Vagina (tissue), 2 donors: Measurements from ENCODE around the gene GORAB.

ENCODE experiments used
- CTCF ChIP-seq, 3 experiments: fragments of 450-650 bp in 2 of 3; fragments of 200-600 bp in 1 of 3; sonication (generic) in 1 of 3; IDR thresholded peaks; one replicate each; pipeline ENCODE4 v1.5.1; 2017 to 2019; ENCODE audit warnings: antibody characterized with exemption in 3 of 3, mild to moderate bottlenecking in 2 of 3, moderate library complexity in 2 of 3
- POLR2A ChIP-seq, 2 donors: fragments of 450-650 bp; IDR thresholded peaks; one replicate each; pipeline ENCODE4 v1.6.1; 2017; ENCODE audit warnings: antibody characterized with exemption in 2 of 2, mild to moderate bottlenecking in 2 of 2, moderate library complexity in 2 of 2
- POLR2AphosphoS5 ChIP-seq, 2 donors: sonication (generic); formaldehyde crosslinking; IDR thresholded peaks; one replicate each; pipeline ENCODE4 v1.9.0; 2017; ENCODE audit warnings: antibody characterized with exemption in 2 of 2, mild to moderate bottlenecking in 2 of 2, low read depth in 1 of 2; ENCODE audit not compliant: insufficient read depth in 1 of 2

- TF ChIP-seq CTCF (IDR thresholded peaks at IDR 0.05) (no peak), POLR2A (IDR thresholded peaks at IDR 0.05) (peak in 1 of 2 donors; percentile 54), POLR2AphosphoS5 (IDR thresholded peaks at IDR 0.05; ENCODE audit: insufficient read depth in 1 of 2, low read depth in 1 of 2) (peak; percentile 71 to 93)
Measured at GRCh38 chr1:170531758-170532657, at the start of gene GORAB.
